ENCODE results near the gene F10. TPM values are rescaled to one million over a fixed set of nuclear protein-coding genes. Genes with fewer than 3 reads are reported as not detected.

The F10 gene
- total and polyA plus RNA-seq, 2 of the 13 experiments (the other 11 are each of a cell fraction or from before 2014, with no cell fraction given), result 58.4 to 237 TPM

DNA sequence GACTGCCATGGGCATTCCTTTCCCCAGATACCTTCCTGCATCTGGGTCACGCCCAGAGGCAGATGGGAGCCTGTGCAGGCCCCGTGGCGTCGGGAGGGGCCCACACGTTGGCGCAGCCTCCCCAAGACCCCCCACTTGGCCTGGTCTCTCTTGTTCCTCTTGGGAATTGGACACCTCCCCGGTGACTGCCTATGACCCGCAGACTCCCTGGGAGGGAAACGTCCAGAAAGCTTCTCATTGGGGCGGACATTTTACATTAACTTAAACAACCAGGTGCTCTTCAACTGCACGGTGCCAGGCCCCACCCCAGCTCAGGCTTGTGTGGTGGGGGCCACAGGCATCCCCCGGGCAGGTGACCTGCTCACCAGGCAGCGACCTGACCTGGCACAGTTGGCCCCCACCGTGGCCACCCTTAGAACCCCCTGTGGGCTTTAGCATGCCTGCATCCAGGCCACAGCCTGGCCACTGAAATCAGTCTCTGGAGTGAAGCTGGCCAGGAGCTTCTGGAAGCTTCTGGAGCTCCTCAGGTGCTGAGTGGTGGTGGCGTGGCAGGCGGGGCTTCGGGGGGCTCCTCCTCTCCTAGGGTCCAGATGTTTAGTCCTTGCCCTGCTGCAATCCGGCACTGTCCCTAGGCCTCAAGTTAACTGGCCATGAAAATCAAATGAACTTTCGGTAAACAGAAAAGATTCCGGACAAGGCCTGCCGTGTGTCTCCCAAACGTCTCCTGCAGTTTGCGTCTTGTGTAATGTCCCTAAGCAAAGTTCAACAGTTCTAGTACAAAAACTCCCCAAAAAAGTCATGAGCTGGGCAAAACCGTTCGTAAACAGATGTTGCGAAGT is 27.3 kb downstream of the F10 start (continued):
- no peak for TF ChIP-seq RNF2 (conservative IDR thresholded peaks at IDR 0.05; ENCODE audit: low read depth)
- TF ChIP-seq ZKSCAN1 (IDR thresholded peaks at IDR 0.05; ENCODE audit: low read length), result no peak
- TF ChIP-seq ZNF282 (IDR thresholded peaks at IDR 0.05; ENCODE audit: partially characterized antibody), result no peak
- TF ChIP-seq, protein P1, sequence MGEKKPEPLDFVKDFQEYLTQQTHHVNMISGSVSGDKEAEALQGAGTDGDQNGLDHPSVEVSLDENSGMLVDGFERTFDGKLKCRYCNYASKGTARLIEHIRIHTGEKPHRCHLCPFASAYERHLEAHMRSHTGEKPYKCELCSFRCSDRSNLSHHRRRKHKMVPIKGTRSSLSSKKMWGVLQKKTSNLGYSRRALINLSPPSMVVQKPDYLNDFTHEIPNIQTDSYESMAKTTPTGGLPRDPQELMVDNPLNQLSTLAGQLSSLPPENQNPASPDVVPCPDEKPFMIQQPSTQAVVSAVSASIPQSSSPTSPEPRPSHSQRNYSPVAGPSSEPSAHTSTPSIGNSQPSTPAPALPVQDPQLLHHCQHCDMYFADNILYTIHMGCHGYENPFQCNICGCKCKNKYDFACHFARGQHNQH (CRISPR knock-in tag; IDR thresholded peaks at IDR 0.05), result peak; percentile 19; the same call in 1 of the 2 replicates
- no peak for TF ChIP-seq ZNF720 (CRISPR knock-in tag; IDR thresholded peaks at IDR 0.05)
- no peak for TF ChIP-seq ZNF260 (CRISPR knock-in tag; IDR thresholded peaks at IDR 0.05; ENCODE audit: borderline replicate concordance, low read depth)
- TF ChIP-seq CENPT (CRISPR knock-in tag; IDR thresholded peaks at IDR 0.05; ENCODE audit: low read depth), result no peak
- TF ChIP-seq PHB2 (IDR thresholded peaks at IDR 0.05; ENCODE audit: partially characterized antibody), result no peak
- TF ChIP-seq, protein P2, sequence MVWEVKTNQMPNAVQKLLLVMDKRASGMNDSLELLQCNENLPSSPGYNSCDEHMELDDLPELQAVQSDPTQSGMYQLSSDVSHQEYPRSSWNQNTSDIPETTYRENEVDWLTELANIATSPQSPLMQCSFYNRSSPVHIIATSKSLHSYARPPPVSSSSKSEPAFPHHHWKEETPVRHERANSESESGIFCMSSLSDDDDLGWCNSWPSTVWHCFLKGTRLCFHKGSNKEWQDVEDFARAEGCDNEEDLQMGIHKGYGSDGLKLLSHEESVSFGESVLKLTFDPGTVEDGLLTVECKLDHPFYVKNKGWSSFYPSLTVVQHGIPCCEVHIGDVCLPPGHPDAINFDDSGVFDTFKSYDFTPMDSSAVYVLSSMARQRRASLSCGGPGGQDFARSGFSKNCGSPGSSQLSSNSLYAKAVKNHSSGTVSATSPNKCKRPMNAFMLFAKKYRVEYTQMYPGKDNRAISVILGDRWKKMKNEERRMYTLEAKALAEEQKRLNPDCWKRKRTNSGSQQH (CRISPR knock-in tag; IDR thresholded peaks at IDR 0.05; ENCODE audit: low read depth), result no peak
- TF ChIP-seq HMG20A (CRISPR knock-in tag; IDR thresholded peaks at IDR 0.05; ENCODE audit: borderline replicate concordance), result peak; percentile 64; the same call in 1 of the 2 replicates
- peak; percentile 35; the same call in 1 of the 2 replicates for TF ChIP-seq ZNF766 (CRISPR knock-in tag; IDR thresholded peaks at IDR 0.05; ENCODE audit: borderline replicate concordance)
- peak; percentile 71; the same call in 1 of the 2 replicates for TF ChIP-seq SOX5 (CRISPR knock-in tag; IDR thresholded peaks at IDR 0.05; ENCODE audit: borderline replicate concordance)
- peak; percentile 50; the same call in 1 of the 2 replicates for TF ChIP-seq NFKB2 (CRISPR knock-in tag; IDR thresholded peaks at IDR 0.05; ENCODE audit: borderline replicate concordance)
- TF ChIP-seq, protein P3, sequence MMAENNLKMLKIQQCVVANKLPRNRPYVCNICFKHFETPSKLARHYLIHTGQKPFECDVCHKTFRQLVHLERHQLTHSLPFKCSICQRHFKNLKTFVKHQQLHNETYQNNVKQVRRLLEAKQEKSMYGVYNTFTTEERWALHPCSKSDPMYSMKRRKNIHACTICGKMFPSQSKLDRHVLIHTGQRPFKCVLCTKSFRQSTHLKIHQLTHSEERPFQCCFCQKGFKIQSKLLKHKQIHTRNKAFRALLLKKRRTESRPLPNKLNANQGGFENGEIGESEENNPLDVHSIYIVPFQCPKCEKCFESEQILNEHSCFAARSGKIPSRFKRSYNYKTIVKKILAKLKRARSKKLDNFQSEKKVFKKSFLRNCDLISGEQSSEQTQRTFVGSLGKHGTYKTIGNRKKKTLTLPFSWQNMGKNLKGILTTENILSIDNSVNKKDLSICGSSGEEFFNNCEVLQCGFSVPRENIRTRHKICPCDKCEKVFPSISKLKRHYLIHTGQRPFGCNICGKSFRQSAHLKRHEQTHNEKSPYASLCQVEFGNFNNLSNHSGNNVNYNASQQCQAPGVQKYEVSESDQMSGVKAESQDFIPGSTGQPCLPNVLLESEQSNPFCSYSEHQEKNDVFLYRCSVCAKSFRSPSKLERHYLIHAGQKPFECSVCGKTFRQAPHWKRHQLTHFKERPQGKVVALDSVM (CRISPR knock-in tag; IDR thresholded peaks at IDR 0.05), result no peak
- TF ChIP-seq DR1 (CRISPR knock-in tag; IDR thresholded peaks at IDR 0.05), result no peak
- TF ChIP-seq MIER3 (CRISPR knock-in tag; IDR thresholded peaks at IDR 0.05; ENCODE audit: borderline replicate concordance), result no peak
- TF ChIP-seq REPIN1 (CRISPR knock-in tag; IDR thresholded peaks at IDR 0.05; ENCODE audit: borderline replicate concordance, low read depth), result no peak
- no peak for TF ChIP-seq SMAD1 (CRISPR knock-in tag; IDR thresholded peaks at IDR 0.05; ENCODE audit: borderline replicate concordance, low read depth)
- no peak; the same call in 1 of the 2 replicates for TF ChIP-seq SAFB2 (CRISPR knock-in tag; IDR thresholded peaks at IDR 0.05; ENCODE audit: borderline replicate concordance, low read depth)
- peak; percentile 87 for TF ChIP-seq ZNF747 (CRISPR knock-in tag; IDR thresholded peaks at IDR 0.05; ENCODE audit: borderline replicate concordance)
- TF ChIP-seq ZSCAN22 (CRISPR knock-in tag; IDR thresholded peaks at IDR 0.05), result no peak
- peak; percentile 31; the same call in 1 of the 2 replicates for TF ChIP-seq RXRA (CRISPR knock-in tag; IDR thresholded peaks at IDR 0.05)
- no peak for TF ChIP-seq AKAP8 (CRISPR knock-in tag; IDR thresholded peaks at IDR 0.05)
- no peak for TF ChIP-seq ZNF441 (CRISPR knock-in tag; IDR thresholded peaks at IDR 0.05; ENCODE audit: borderline replicate concordance)
- no peak for TF ChIP-seq FIP1L1 (IDR thresholded peaks at IDR 0.05; ENCODE audit: borderline replicate concordance, insufficient read depth, low read depth, low read length)
- no peak for TF ChIP-seq ZFP82 (CRISPR knock-in tag; IDR thresholded peaks at IDR 0.05; ENCODE audit: borderline replicate concordance)
